K562 (cell line): Measurements from ENCODE around the gene SLC9A7.
"Not testable (repeated sequence)": the region's sequence is repeated elsewhere in the genome, so short reads cannot be mapped to it uniquely, and the experiment has no call there.

ENCODE experiments used
- KDM5B ChIP-seq: fragments of 200-600 bp; sonication (generic); IDR thresholded peaks from 2 replicates; pipeline ENCODE4 v1.6.1; 2012; ENCODE audit warnings: low read depth, mild to moderate bottlenecking, moderate library complexity, low read length, control low read depth, inconsistent platforms; ENCODE audit not compliant: insufficient replicate concordance
- U2AF1 ChIP-seq: fragments of 200-400 bp; formaldehyde crosslinking; optimal IDR thresholded peaks from 2 replicates; pipeline ENCODE3; 2017; ENCODE audit warnings: mild to moderate bottlenecking, low read depth, low read length, moderate library complexity
- TF ChIP-seq, protein P1 (sequence below), 2 experiments: fragments of 450-650 bp; formaldehyde crosslinking in 1 of 2; IDR thresholded peaks; 2 replicates each; pipeline versions ENCODE4 v1.4.0 to v1.6.1; 2014 to 2020; ENCODE audit warnings: mild to moderate bottlenecking in 2 of 2, borderline replicate concordance in 1 of 2, low read depth in 1 of 2

GRCh38 chrX:46784437-46784836 lies 25.5 kb upstream of the SLC9A7 start:
- TF ChIP-seq, protein P1, sequence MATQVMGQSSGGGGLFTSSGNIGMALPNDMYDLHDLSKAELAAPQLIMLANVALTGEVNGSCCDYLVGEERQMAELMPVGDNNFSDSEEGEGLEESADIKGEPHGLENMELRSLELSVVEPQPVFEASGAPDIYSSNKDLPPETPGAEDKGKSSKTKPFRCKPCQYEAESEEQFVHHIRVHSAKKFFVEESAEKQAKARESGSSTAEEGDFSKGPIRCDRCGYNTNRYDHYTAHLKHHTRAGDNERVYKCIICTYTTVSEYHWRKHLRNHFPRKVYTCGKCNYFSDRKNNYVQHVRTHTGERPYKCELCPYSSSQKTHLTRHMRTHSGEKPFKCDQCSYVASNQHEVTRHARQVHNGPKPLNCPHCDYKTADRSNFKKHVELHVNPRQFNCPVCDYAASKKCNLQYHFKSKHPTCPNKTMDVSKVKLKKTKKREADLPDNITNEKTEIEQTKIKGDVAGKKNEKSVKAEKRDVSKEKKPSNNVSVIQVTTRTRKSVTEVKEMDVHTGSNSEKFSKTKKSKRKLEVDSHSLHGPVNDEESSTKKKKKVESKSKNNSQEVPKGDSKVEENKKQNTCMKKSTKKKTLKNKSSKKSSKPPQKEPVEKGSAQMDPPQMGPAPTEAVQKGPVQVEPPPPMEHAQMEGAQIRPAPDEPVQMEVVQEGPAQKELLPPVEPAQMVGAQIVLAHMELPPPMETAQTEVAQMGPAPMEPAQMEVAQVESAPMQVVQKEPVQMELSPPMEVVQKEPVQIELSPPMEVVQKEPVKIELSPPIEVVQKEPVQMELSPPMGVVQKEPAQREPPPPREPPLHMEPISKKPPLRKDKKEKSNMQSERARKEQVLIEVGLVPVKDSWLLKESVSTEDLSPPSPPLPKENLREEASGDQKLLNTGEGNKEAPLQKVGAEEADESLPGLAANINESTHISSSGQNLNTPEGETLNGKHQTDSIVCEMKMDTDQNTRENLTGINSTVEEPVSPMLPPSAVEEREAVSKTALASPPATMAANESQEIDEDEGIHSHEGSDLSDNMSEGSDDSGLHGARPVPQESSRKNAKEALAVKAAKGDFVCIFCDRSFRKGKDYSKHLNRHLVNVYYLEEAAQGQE (IDR thresholded peaks at IDR 0.05; ENCODE audit: borderline replicate concordance): not testable (repeated sequence)
- TF ChIP-seq, protein P1 (CRISPR knock-in tag; IDR thresholded peaks at IDR 0.05; ENCODE audit: low read depth): not testable (repeated sequence)
- TF ChIP-seq KDM5B, U2AF1: not testable (repeated sequence)
